Colon (tissue), 2 donors: ENCODE measurements around the gene B4GALT3.

ENCODE experiments used
- FAIRE-seq: peaks from 2 replicates; lab custom pipeline; 2012; peaks lifted over from hg19 to GRCh38; lab: Jason Lieb, UNC
- donor health status: control.
- donor health status: control.

Gene B4GALT3

DNA sequence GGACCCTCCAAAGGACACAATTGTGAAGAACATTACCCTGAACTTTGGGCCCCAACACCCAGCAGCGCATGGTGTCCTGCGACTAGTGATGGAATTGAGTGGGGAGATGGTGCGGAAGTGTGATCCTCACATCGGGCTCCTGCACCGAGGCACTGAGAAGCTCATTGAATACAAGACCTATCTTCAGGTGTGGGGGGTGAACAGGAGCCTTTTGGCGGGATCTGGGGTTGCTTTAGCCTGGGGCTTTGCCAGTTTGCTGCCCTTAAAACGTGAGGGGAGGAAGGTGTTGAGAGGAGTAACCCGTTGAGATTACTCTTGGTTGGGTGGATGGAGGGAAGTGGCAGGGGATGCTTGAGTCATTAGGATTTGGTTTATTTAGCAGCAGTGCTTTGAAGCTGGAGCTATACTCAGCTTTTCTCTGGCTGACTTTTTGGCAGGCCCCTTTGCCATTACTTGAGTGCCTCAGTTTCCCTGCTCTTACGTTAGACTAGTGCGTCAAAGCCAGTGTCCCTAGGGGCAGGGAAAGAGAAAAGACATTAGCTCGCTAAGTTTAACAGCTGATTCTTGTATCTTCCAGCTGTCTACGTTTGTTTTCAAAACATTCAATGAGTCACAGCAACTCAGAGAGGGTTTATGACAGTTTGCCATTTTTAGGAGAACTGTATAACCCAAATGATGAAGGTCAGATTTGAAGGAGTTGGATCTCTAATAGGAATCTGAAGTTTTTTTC, 29.3 kb upstream of the B4GALT3 start:
- FAIRE-seq = no peak

DNA sequence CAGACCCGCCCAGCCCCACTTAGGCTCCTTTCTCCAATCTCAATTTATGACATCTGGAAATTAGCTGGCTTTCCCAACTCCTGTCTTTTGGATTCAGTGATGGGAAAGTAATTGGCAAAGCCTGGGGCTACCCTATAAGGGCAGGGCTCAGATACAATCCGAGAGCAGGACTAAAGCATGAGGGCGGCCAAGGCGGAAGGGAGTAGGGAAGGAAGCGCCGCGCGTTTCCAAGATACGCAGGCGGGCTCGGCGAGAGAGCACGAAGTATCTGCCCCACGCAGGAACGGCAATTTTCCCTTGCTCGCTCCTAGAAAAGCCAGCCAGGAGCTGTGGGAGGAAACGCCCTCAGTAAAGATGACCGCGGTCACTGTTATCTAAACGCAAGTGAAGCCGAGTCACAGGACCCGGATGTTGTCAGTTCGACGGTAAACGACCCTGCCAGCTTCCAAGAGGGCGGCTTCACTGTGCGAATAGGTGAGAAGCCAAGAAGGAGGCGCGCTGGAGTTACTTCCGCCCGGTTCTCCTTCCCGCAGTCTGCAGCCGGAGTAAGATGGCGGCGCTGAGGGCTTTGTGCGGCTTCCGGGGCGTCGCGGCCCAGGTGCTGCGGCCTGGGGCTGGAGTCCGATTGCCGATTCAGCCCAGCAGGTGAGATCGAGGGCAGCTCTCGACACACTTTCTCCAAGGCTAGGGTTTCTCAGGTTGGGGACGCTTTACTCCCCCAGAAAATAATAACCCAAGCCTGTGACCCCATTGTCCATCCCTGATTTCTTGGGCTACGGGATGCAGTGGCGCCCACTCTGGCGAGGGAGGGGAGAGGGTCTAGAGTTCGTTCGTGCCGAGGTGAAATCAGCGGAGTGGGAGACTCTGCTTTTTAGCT, 24.8 kb upstream of the B4GALT3 start, which contains the start of gene NDUFS2:
TSS of gene NDUFS2 (plus strand) at position 532 of the 877 bp plus-strand sequence. CDS start at position 551, 19 bp downstream.
- no peak for FAIRE-seq

DNA sequence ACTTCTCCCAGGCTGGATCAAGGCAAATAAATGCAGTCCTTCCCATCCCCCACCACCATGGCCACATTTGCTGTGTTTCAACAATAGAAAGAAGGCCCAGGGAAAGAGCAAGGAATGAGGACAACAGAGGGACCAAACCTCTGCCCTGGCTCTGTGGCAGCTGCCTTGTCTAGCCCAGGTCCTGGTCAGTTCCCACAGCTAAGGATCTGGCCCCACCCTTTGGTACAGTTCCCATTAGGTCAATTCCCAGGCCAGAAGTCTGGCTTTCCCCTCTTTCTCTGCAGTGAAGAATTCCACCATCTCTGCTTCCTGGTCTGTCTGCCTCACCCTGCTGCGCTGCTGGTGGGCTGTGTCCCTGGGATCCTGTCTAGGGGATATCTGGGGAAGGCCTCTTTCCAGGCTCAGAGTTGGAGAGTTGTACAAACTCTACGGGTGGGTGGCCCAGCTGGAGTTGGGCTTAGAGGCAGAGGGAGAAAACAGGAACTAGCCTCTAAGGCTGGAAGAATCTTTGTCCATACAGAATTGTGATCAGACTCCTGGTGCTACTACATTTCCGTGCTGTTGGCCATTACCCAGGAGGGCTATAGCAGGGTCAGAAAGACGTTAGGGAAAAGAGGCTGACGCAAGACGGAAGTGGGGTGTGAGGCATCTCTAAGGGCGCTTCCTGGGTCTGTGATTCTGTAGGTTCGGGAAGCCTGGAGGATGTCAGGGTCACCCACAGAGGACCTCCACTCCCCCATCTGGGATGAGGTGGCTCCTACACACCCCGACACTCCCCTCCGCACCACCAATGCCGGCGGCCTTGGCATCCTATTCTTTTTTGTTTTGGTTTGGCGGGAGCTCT, 23.9 kb upstream of the B4GALT3 start:
- no peak for FAIRE-seq

DNA sequence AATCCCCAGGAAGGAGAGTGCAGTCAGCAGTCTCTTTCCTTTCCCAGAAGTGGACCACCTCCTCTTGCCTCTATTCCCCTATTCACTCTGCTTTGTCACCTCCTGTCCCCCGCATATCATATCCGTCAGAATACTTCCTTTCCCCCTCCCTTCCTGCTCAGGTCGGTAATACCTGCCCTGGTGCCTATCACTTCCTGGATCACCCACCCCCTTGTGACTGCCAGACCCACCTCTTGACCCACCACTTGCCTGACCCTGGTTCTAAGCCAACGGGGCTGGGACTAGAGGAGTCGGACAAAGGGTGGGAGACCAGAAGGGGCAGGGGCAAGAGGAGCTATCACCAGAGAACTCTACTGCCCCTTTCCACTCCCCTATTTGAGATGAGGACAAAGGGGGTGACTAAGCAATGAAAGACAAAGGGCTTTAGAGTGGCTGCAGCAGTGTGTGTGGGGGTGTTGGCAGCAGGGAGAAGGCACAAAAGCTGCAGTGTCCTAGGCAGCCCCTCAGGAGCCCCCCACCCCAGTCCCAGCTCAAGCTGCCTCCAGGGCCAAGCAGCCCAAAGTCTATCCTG, 23.2 kb upstream of the B4GALT3 start:
- no peak for FAIRE-seq

DNA sequence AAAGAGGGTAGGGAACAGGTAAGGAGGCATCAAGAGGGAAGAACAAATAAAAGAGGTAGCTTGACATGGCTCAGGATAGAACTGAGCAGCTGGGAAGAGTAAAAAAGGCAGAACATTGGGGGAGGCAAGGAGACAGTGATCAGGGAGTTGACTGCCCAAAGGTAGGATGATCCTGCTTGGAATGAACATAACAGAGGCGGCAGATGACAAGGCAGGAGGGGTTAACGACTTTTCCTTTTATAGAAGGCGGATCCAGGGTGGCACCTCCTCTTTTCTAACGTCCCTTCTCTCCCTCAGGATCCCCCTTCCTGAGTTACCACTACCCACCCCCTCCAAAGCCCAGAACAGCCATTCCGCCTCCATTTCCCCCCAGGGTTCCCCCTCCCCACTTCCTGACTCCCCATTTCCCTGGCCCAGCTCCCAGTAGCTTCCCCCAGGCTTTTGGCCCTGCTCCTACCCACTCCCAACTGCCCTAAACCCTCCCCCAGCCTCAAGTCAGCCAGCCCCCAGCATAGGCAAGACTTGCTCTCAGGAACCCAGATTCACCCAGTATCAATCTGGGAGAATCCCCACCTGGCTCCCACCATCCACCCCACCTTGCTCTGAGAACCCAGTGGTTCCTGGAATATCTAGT, 22.3 kb upstream of the B4GALT3 start:
- no peak for FAIRE-seq

DNA sequence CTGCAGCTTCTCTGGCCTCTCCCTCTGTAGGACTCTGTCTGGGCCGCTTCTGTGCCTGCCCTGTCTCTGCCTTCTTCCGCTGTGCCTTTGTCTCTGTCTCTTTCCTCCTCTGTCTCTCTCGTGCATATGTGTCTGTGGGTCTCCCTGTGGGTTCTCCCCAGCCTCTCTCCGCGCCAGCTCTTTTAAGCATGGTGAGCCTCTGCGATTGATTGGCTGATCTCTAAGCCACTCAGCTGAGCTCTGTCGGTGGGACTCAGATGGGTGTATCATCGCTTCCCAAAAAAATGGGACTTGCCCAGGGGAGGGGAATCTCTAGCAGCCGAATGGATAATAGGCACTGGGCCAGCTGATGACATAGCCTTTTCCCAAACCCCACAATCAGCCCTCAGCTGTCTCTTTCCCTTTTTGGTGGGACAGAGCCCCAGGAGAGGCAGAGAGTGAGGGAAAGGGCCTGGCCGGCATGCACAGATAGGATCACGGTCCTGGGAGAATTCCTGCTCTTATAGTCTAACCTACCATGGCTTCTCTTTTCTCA, 21.7 kb upstream of the B4GALT3 start, which contains the start of gene ADAMTS4:
TSS of gene ADAMTS4 (minus strand) at position 158 of the 535 bp plus-strand sequence. CDS start 427 bp downstream, outside the sequence.
- no peak for FAIRE-seq

DNA sequence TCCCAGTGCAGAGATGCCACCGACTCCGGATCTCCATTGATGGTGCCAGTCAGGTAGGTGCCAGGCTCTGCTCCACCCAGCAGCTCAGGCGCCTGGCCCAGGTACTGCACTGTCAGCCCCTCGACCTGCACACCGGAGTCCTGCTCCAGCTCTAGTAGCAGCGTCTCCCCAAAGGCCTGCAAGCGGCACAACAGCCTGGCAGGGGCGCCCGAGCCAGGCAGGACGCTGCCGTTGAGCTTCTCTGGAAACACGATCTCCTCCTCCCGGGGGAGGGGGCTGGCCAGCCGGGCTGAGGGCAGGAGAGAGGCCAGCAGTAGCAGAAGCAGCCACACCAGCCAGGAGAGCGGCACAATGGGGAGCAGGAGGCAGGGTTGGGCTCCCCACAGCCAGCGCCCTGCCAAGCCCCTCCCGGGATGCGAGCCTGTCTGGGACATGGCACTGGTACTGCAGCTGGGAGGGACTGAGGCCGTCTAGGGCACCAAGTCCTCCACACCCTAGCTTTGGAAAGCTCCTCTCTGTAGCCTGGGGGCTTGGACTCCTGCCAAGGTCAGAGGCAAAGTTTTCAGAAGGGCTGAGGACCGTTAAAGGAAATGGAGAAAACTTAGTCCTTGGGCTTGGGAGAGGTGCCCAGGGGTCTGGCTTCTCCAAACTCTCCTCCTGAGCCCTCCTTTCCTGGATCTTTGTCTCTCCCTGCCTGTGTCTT, 21.0 kb upstream of the B4GALT3 start:
- no peak for FAIRE-seq

DNA sequence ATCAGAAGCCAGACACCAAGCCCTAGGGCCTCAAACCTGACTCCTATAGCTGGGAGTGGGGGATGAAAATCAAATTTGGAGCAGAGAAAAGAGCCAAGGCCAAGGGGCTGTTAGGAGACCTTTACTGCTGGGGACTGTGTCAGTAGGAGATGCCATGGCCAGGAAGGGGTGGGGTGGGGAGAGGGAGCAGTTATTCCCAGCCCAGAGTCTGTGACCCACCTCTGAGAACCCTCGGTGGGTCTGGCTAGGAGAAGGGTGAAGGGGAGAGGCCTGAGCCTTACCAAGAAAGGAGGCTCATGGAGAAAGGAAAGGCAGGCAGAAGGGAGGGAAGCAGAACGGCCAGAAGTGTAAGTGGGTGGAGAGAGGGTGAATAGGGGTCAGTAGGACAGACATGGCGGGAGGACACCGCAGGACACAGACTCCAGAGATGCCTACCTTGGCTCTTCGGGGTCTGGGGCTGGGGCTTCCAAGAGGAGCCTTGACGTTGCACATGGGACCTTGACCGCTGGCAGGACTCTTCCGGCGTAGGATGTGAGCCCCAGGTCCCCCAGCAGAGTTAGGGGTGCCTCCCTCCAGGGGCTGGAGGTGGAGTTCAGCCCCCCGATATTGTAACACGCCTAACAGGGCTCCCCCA, 20.4 kb upstream of the B4GALT3 start:
- no peak for FAIRE-seq

DNA sequence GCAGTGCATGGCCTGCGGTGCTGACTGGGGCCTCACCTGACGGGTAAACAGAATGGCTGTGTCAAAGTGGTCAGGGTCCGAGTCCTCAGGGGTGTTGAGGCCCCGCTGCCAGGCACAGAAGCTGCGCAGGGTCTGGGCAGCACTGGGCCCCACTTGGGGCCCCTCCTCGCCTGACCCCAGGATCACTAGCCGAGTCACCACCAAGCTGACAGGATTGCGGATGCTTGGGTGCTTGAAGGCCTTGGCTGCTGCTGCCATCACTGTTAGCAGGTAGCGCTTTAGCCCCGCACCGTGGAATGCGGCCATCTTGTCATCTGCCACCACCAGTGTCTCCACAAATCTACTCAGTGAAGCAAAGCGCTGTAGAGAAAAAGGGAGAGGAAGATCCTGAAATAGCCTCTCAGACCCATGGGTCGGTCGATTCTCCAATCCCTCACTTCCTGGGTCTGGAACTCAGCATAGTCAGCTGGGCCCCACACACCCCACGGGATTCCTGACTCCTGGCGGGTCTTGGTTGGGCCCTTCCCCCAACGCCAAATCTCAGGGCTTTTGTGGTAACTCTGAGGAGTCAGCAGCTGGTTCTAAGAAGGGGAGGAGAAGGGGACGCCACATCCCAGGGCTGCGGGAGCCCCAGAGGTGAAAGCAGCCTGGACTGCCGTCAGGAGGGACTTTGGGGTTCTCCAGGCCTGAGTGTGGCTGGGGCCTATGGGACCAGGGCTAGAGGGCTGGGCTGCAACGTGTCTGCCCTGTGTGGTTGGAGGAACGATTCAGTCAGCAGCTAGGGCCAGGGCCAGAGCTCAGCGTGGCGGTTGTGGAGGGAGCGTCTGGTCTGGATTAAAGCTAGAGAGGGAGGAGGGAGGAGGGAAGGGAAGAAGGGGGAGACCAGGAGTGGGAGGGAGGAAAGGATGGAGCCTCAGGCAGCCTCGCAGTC, 19.5 kb upstream of the B4GALT3 start:
- FAIRE-seq = no peak

DNA sequence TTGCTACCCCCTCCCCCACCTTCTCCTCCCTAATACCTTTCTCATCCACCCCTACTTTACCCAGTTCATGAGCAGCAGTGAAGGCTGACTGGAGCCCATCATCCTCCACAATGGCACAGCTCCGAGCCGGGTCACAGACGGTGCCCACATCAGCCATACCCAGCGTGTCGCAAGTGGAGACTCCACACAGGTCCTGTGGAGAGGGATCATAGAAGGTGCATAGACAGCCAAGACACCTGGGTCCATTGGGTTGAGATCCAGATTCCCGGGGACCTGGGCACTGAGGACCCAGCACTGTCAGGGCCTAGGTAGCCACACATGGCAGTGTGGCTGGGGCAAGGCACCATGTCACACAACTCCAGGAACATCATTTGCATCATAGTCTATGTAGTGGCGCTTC, 18.8 kb upstream of the B4GALT3 start:
- FAIRE-seq = no peak

DNA sequence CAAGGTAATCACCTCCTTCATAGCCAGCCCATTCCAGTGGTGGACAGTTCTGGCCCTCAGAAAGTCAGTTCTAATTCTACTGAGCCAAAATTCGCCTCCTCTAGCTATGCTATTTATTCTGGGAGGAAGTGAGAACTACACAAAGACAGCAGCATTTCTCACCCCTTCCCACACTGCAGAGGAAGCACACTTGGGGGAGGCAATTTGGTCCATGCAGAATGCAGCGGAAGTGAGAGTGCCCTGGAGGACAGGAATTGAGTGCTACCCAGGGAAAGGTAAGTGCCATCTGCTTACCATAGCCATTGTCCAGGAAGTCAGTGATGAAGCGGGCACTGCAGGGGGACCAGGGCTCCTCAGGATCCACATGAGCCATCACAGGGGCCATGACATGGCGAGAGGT, 17.9 kb upstream of the B4GALT3 start:
- no peak for FAIRE-seq

DNA sequence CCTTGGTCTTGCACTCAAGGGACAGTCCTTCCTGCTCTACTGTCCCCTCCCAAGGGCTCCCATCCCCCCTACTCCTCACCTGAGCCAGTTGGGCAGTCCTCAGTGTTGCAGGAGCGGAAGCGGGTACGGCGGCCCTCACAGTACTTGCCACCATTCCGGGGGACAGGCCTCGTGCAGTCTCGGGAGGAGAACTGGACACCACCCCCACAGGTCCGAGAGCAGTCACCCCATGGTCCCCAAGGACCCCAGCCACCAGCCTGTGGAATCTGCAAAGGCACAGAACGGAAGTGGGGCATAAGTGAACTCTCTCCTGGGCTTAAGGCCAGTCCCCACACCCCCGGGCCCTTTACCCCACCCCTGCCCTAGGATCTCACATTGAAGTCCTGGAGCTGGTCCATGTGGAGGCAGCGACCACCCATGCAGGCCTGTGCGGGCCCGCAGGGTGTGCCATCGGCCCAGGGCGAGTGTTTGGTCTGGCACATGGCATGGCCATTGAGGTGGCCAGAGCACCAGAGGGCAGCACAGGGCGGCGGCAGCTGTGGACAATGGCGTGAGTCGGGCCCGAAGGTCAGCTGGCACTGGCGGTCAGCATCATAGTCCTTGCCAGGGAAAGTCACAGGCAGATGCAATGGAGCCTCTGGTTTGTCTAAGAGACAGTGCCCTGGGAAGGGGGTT, 16.4 kb upstream of the B4GALT3 start:
- FAIRE-seq = no peak

DNA sequence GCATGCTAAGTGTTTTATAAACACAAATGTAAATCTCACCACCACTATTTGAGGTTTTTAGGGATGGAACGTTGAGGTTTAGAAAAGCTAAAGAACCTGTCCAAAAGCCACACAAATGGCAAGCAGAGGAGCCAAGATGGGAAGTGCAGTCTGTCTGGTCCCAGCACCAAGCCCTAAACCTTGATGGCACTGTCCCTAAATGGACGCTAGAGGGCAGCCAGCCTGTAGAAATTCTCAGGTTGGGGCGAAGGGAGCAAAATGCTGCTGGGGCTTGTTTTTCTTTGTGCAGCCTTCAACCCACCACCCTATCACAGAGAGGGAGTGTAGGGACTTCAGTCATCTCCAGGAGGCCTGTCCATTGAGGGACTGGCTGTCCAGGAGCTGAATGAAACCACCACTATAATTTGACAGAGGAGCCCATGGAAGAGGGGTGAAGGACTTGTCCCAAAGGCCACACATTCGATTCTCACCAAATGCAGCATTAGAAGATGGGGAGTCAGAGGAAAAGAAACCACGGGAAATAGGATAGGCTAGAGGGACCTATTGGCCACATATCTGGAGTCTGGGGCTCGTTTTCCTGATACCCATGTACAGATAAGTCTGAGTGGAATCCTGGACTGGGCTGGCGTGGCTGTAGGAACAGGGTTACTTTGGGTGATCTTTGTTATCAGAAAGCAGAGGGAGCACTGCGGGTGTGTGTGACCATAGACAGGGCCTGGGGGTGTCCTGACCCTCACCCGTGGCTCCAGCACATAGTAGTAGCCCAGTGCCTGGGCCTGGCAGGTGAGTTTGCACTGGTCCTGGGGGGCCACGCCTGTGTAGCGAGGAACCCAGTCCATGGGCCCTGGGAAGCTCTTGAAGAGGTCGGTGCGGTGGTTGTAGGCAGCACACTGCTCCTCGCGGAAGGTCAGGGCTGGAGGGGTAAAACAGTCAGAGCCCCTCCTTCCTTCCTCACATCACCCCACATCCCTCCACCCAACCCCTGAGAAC, 15.5 kb upstream of the B4GALT3 start:
- no peak for FAIRE-seq

DNA sequence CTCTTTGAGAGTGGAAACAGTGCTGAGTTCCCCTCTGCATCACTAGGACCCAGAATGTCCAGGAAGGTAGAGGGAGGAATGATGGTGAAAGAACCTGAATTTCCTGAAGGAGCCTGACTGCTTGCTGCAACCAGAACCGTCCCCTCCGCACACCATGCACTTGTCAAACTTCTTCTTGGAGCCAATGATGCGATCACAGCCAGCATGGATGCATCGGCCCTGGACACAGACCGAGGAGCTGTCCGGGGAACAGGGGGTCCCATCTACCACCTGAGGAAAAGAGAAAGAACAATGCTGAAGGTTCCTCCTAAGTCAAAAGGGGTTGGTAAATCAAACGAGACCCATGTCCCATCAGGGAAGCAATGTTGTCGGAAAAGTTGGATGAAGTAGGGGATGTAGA, 14.7 kb upstream of the B4GALT3 start:
- no peak for FAIRE-seq

DNA sequence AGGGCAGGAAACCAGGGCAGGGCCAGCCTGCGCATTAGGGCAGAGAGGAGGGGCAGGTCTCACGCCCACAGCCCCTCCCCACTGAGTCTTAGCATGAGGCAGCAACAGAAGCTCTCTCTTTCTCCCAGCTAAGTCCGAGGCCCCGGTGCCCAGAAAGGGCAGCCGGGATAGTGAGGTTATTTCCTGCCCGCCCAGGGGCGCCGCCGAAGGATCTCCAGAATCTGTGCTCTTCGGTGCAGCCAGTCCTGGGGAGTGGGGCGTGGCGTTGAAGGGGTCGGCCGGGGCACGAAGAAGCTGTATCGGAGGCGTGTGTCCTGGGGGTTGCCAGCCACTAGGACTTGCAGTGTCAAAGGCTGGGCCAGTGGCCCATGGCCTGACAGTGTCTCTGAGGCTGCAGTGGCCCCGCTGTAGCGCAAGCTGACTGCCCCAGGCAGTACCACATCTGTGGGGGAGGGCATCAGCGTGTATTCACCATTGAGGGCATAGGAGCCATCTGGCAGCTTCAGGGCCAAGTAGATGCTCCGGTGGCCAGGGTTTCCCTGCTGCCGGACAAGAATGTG, 13.7 kb upstream of the B4GALT3 start:
- FAIRE-seq = no peak

DNA sequence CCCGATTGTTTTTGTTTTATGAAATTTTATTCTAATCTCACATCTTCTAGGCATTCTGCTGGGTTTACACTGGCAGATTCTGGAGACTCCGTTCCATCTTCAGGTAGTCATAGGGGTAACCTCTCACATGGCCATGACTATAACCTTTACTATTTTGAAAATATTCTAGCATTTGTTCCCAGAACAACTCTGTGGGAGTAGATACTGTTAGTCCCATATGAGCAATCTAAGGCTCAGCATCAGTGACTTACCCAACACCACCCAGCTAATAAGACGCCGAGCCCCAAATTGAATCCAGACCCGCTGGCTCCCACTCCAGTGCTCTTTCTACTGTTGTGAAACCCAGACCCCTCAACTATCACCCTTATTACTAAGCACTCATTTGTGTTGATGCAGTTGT, 11.7 kb upstream of the B4GALT3 start:
- no peak for FAIRE-seq

DNA sequence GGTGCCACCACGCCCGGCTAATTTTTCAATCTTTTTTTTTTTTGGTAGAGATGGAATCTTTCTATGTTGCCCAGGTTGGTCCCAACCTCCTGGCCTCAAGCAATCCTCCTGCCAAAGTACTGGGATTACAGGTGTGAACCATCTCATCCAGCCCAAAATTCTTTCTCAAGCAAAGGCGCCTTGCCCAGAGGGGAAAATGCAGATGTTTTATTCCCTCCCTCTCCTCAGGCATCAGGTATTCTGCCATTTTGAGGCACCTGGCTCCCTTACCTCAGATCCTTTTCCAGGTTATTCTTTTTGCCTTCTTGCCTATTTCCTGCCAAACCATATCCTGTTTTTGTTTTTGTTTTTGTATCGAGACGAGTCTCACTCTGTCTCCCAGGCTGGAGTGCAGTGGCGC, 11.1 kb upstream of the B4GALT3 start:
- FAIRE-seq = no peak
